Heart right ventricle (tissue), 16 donors: ENCODE results near the gene SETD1A. TPM values are rescaled to one million over a fixed set of nuclear protein-coding genes. Genes with fewer than 3 reads are reported as not detected.
A peak's percentile ranks its signal among the peaks of the same experiment; 100 is the strongest.

Experiments used
- ATAC-seq, 8 donors: fragments of 200-7000 bp; cut with Tn5 transposase; one replicate each; pipeline ENCODE4 v1.9.1; 2020; ENCODE audit warnings: mild to moderate bottlenecking in 8 of 8, moderate library complexity in 8 of 8, moderate number of reproducible peaks in 1 of 8
- DNase-seq, 2 donors: peaks; one replicate each; pipeline ENCODE4 v3.0.0-alpha.2; 2020
- H3K27ac ChIP-seq, 10 donors: fragments of 200-600 bp; sonication (generic) in 2 of 10; one replicate each; pipeline versions ENCODE4 v1.5.0 to v1.8.0; 2020 to 2022; ENCODE audit warnings: mild to moderate bottlenecking in 3 of 10
- H3K27me3 ChIP-seq, 7 donors: fragments of 200-600 bp; one replicate each; pipeline ENCODE4 v1.8.0; 2021 to 2022; ENCODE audit warnings: mild to moderate bottlenecking in 2 of 7
- H3K36me3 ChIP-seq, 9 donors: fragments of 200-600 bp; sonication (generic) in 1 of 9; one replicate each; pipeline versions ENCODE4 v1.5.0 to v1.8.0; 2020 to 2022; ENCODE audit warnings: mild to moderate bottlenecking in 2 of 9
- H3K4me1 ChIP-seq, 9 donors: fragments of 200-600 bp; sonication (generic) in 1 of 9; one replicate each; pipeline versions ENCODE4 v1.5.0 to v1.8.0; 2020 to 2022; ENCODE audit warnings: mild to moderate bottlenecking in 4 of 9
- H3K4me3 ChIP-seq, 10 donors: fragments of 200-600 bp; sonication (generic) in 2 of 10; one replicate each; pipeline versions ENCODE4 v1.5.0 to v1.8.0; 2020 to 2022; ENCODE audit warnings: mild to moderate bottlenecking in 7 of 10, moderate library complexity in 2 of 10
- H3K9me3 ChIP-seq, 11 donors: fragments of 200-600 bp in 10 of 11; sonication (generic) in 2 of 11; one replicate each; pipeline versions ENCODE4 v1.5.0 to v1.8.0; 2013 to 2022; ENCODE audit warnings: mild to moderate bottlenecking in 2 of 11, control low read depth in 1 of 11, moderate library complexity in 1 of 11
- WGBS, 2 donors: extraction: QIAGEN DNeasy Blood & Tissue Kit; methylation state at CpG; one replicate each; pipeline ENCODE4 v1.1.7; 2013; ENCODE audit warnings: inconsistent platforms in 1 of 2; 5-methylcytosine and 5-hydroxymethylcytosine counted together
- intact Hi-C, 10 donors: fragments of 100-400 bp; cut with DNase I; formaldehyde crosslinking; loops; one replicate each; pipeline versions ENCODE4 v1.11.1 to v1.14.2; 2022
- polyA plus RNA-seq, 2 donors: library from polyadenylated mRNA; stranded (reverse); fragments of 200-250 nt; gene quantifications; one replicate each; pipeline ENCODE4 v1.2.3, GENCODE V29; 2013
- total RNA-seq, 10 donors: library from RNA; stranded (reverse); fragmentation: NEBNext Ultra II Directional in 3 of 10; extraction: Animal tissue kit (Norgen Biotek cat#: 25700) in 3 of 10; gene quantifications; one replicate each; pipeline versions ENCODE4 v1.2.1 to v1.2.4, GENCODE V29; 2021 to 2023
- TF ChIP-seq, protein P1 (sequence below), 9 donors: fragments of 200-600 bp; sonication (generic) in 2 of 9; IDR thresholded peaks; one replicate each; pipeline versions ENCODE4 v1.5.0 to v1.8.0; 2021 to 2022; ENCODE audit warnings: antibody characterized with exemption in 9 of 9, mild to moderate bottlenecking in 5 of 9, moderate library complexity in 1 of 9
- donor health status: Arrhythmogenic right ventricular cardiomyopathy.
- donor health status: ischemic (EF 13 %, LVEDD 7.1; RV severe dilation, severe dysfunction).
- donor health status: healthy with polysubstance abuse.
- donor health status: DM: no; HTN: yes; CAD: no.
- donor health status: DM: no; HTN: no; CAD: no.
- donor health status: ischemic (EF 25% LVEDD 6.9; RV normal size, moderate dysfunction).
- donor health status: ischemic (EF 25% LVEDD 5.7; RV mildly dilated, moderate dysfunction).
- donor health status: healthy.
- donor health status: DM: yes; HTN: yes; CAD: no.
- donor health status: Ischemic cardiomyopathy.
- donor health status: ischemic (EF 35%, LVEDD 5.7; RV mildly dilated, moderate dysfunction).
- donor health status: nonischemic (EF 11% LVEDD 7.7; RV severe dilation, severe dysfunction).
- donor health status: DM: yes; HTN: yes; CAD: no.
- donor health status: PGD.
- donor health status: ischemic (EF 29% LVEDD 5.4; RV normal size, mild dysfunction).
- donor health status: nonischemic (EF 23%, LVEDD 6.1; RV moderate dilation, normal function).

SETD1A gene
- total and polyA plus RNA-seq, 12 donors, result 5.8 to 11.4 (median 9.2) TPM

DNA sequence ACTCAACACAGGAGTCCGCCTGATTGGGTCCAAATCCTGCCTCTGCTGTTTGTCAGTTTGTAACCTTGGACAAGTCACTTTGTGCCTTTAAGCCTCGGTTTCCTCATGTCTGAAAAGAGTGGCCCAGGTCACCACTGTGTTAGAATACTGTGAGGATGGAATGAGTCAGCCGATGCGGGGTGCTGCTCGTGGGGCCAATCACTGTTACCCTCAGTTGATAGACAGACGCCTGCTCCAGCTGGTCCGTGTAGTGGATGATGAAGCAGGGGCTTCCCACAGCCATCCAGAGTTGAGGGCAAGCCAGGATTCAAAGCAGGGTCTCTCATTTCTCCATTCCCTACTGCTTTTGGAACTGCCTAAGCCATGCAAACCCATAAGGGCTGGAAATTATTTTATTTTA lies 28.4 kb upstream of the SETD1A start:
- Histone ChIP-seq H3K27ac (no peak overlapping the region), H3K36me3 (peaks cover 0 to 74% (median 14%) of the 10 kb centered on the region in 9 donors), H3K27me3 (no peaks in the 10 kb centered on the region), H3K4me3 (no peak overlapping the region), H3K9me3 (no peaks in the 10 kb centered on the region), H3K4me1 (peaks cover 0 to 21% (median 10%) of the 10 kb centered on the region in 9 donors)
- 75 to 88% methylated on average over 7 of the region's 7 CpGs for WGBS, 2 donors
- intact Hi-C loops, result no loop called here
- TF ChIP-seq, protein P1, sequence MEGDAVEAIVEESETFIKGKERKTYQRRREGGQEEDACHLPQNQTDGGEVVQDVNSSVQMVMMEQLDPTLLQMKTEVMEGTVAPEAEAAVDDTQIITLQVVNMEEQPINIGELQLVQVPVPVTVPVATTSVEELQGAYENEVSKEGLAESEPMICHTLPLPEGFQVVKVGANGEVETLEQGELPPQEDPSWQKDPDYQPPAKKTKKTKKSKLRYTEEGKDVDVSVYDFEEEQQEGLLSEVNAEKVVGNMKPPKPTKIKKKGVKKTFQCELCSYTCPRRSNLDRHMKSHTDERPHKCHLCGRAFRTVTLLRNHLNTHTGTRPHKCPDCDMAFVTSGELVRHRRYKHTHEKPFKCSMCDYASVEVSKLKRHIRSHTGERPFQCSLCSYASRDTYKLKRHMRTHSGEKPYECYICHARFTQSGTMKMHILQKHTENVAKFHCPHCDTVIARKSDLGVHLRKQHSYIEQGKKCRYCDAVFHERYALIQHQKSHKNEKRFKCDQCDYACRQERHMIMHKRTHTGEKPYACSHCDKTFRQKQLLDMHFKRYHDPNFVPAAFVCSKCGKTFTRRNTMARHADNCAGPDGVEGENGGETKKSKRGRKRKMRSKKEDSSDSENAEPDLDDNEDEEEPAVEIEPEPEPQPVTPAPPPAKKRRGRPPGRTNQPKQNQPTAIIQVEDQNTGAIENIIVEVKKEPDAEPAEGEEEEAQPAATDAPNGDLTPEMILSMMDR (IDR thresholded peaks at IDR 0.05), result no peak
- ATAC-seq (no peak), DNase-seq (no peak)

DNA sequence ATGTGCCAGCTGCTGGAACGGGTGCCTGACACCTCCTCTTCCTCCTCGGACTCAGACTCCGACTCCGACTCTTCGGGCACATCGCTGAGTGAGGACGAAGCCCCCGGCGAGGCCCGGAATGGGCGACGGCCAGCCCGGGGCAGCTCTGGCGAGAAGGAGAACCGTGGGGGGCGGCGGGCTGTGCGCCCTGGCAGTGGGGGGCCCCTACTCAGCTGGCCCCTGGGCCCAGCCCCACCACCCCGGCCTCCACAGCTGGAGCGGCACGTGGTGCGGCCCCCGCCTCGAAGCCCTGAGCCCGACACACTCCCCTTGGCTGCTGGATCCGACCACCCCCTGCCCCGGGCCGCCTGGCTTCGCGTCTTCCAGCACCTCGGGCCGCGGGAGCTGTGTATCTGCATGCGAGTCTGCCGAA lies 27.4 kb upstream of the SETD1A start:
- no peak for DNase-seq

DNA sequence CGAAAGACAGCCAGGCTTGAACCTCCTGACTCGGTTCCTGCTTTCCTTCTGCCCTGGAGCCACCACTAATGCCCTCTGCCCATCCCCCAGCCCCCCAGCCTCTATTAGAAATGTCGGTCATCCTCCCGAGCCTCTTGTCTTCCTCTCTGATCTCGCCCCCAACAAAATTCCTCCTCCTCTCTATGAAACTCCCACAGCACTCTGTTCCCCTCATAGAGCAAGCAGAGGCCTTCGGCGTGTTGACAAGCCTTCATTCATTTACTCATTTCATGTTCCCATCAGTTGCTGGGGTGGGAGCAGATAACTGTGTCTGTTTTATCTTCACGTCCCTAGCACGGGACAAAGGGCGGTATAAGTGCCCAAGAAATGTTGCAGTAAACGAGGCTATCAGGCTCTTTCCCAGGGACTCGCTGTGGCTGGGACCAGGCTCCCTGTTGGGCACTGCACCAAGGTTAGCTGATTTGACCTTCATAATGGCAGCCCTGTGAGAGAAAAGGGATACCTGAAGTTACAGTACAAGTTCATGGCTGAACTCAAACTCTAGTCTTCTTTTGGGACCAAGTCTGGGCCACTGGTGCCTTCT lies 26.4 kb upstream of the SETD1A start:
- peaks cover 0 to 73% (median 14%) of the 10 kb centered on the region in 9 donors for H3K36me3 ChIP-seq
- 46 to 52% methylated on average over 12 of the region's 12 CpGs for WGBS, 2 donors
- ATAC-seq, result peak in 2 of 8 donors; percentile 8 to 24
- H3K27me3 ChIP-seq, result no peaks in the 10 kb centered on the region
- H3K4me1 ChIP-seq, result peaks cover 0 to 14% (median 0%) of the 10 kb centered on the region in 9 donors
- no peak overlapping the region for H3K4me3 ChIP-seq
- intact Hi-C loops, result no loop called here
- TF ChIP-seq, protein P1 (IDR thresholded peaks at IDR 0.05), result no peak
- no peak for DNase-seq
- H3K27ac ChIP-seq, result peak overlapping the region in 9 of 10 donors; percentile 6 to 70 (median 66)
- no peaks in the 10 kb centered on the region for H3K9me3 ChIP-seq

More for the DNA sequence above, 27.4 kb upstream of the SETD1A start:
- Histone ChIP-seq H3K4me3 (no peak overlapping the region), H3K4me1 (peaks cover 0 to 14% (median under 1%) of the 10 kb centered on the region in 9 donors), H3K27ac (peak overlapping the region in 7 of 10 donors; percentile 58 to 70 (median 66)), H3K9me3 (no peaks in the 10 kb centered on the region), H3K36me3 (peaks cover 0 to 74% (median 14%) of the 10 kb centered on the region in 9 donors), H3K27me3 (no peaks in the 10 kb centered on the region)
- WGBS, 2 donors, result 92% methylated on average over 30 to 35 of the region's 35 CpGs
- intact Hi-C loops, result no loop called here
- TF ChIP-seq, protein P1 (IDR thresholded peaks at IDR 0.05), result no peak
- ATAC-seq, result no peak

DNA sequence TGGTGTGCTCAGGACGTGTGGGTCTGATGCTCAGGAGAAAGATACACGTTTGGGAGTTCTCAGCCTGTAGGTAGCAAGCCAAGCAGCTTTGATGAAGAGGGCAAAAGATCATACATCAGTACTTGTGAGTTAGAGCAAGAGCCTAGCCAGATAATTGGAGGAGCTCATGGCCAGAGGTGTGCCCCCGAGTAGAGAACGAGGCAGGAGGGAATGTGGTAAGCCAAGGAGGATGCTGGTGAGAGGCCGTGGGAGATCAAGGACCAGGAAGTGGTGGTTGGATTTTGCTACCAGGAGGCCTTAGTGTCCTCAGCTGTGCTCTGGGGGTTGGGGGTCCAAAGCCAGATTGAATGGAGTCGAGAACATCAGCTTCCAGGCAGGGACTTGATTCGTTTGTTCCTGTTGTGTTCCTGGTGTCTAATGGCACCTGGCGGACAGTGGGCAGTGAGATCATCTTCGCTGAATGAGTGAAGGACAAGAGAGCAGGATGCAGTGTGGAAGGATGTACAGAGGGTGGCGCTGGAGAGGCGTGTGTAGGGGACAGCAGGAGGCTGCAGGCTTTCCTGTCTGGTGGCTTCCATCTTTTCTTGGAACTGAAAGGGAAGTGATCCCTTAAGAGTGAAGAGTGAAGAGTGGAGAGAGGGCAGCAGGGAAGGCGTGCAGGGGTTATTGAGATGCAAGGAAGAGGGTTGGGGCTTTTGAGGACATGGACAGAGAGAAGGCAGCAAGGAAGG lies 22.6 kb upstream of the SETD1A start:
- Histone ChIP-seq H3K9me3 (no peaks in the 10 kb centered on the region), H3K27ac (no peak overlapping the region), H3K4me1 (peaks cover 0 to 17% (median 0%) of the 10 kb centered on the region in 9 donors), H3K36me3 (peaks cover 0 to 68% (median 14%) of the 10 kb centered on the region in 9 donors), H3K4me3 (no peak overlapping the region), H3K27me3 (no peaks in the 10 kb centered on the region)
- peak in 4 of 8 donors; percentile 14 to 54 (median 30) for ATAC-seq
- WGBS, 2 donors, result 66 to 68% methylated on average over 12 of the region's 12 CpGs
- intact Hi-C loops, result no loop called here
- no peak for DNase-seq
- TF ChIP-seq, protein P1 (IDR thresholded peaks at IDR 0.05), result peak in 7 of 9 donors; percentile 38 to 65 (median 48)
